ENCODE measurements around the gene TRHDE.

GRCh38 chr12:72465940-72466630, 193.9 kb downstream of the TRHDE start:
- TF ChIP-seq CTCF (IDR thresholded peaks at IDR 0.05; ENCODE audit: low read length) = no peak
- no peak for TF ChIP-seq EZH2 (IDR thresholded peaks at IDR 0.05; ENCODE audit: borderline replicate concordance, low read length)

Data from OCI-LY1 (cell line).